IPS-18a (cell line): ENCODE measurements around the gene MACROH2A1.

Experiments
- H3K27ac ChIP-seq: one replicate; pipeline ENCODE4 v1.5.1; 2013; ENCODE audit warnings: low read length
- H3K27me3 ChIP-seq: one replicate; pipeline ENCODE4 v1.6.1; 2013; ENCODE audit warnings: mild to moderate bottlenecking, low read length; ENCODE audit not compliant: control insufficient read depth, insufficient read depth
- H3K36me3 ChIP-seq: one replicate; pipeline ENCODE4 v1.6.1; 2013; ENCODE audit warnings: low read depth, low read length; ENCODE audit not compliant: control insufficient read depth
- H3K4me1 ChIP-seq: one replicate; pipeline ENCODE4 v1.6.1; 2013; ENCODE audit warnings: low read depth, low read length; ENCODE audit not compliant: control insufficient read depth
- H3K4me3 ChIP-seq: one replicate; pipeline ENCODE4 v1.5.1; 2013; ENCODE audit warnings: low read length
- H3K9ac ChIP-seq: one replicate; pipeline ENCODE4 v1.6.1; 2013; ENCODE audit warnings: mild to moderate bottlenecking, low read length, moderate library complexity
- H3K9me3 ChIP-seq: one replicate; pipeline ENCODE4 v1.6.1; 2013; ENCODE audit warnings: low read depth, low read length; ENCODE audit not compliant: control insufficient read depth

The MACROH2A1 gene

DNA sequence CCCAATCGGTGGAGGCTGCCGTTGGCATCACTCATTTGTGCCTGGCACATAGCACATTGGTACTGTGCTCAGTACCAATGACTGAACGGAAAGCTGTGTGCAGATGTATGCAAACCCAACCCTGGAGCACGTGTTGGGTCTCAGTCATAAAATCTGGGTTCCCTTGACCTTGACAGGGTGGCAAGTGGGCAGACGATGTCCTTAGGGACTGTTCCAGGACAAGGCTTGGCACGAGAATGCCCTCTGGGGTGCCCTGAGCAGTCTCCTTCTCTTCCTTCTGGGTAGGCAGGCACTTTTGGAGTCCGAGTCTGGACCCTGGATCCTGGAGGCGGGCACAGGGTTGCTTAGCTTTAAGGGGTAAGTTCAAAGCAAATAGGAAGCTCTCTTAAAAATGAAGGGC, 75.8 kb downstream of the MACROH2A1 start:
- H3K9me3 ChIP-seq = no peaks in the 10 kb centered on the region
- no peak overlapping the region for H3K4me3 ChIP-seq
- H3K27ac ChIP-seq = no peak overlapping the region
- no peaks in the 10 kb centered on the region for H3K36me3 ChIP-seq
- no peaks in the 10 kb centered on the region for H3K4me1 ChIP-seq
- no peak overlapping the region for H3K9ac ChIP-seq
- H3K27me3 ChIP-seq = no peaks in the 10 kb centered on the region

DNA sequence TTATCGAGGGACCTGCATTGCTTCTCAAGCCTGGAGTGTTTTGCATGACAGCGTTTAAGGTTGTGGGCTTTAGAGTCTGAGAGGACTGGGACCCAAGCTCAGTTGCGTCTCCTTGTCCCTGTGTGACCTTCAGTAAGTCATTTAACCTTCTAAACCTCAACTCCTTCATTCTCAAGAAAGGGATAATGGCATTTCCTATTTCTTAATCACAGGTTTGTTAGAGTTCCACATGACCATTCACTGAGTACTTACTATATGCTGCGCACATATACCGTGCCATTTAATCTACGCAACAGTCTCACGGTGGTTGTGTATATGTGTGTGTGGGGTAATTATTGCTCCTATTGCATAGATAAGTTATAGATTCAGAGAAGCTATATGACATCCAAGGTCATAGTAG, 76.3 kb downstream of the MACROH2A1 start:
- Histone ChIP-seq H3K4me3 (no peak overlapping the region), H3K9me3 (no peaks in the 10 kb centered on the region), H3K36me3 (no peaks in the 10 kb centered on the region), H3K9ac (no peak overlapping the region), H3K4me1 (no peaks in the 10 kb centered on the region), H3K27me3 (no peaks in the 10 kb centered on the region), H3K27ac (no peak overlapping the region)

DNA sequence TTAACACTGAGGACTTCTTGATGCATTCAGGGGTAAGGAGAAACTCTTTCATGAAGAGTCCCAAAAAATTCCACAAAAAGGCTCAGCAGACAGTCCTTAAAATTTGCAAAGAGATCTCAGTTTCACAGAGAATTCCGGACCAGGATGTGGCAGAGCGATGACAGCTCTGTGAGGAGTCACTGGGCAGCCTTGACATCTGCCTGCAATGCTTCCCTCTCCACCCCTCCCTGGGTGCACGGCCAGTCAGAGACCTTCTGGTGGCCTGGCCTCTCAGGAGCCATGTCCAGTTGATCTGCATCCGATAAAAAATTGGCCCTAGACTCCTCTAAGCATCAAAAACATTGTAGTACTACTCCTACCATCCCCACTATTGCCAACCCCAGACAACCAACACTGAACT, 76.8 kb downstream of the MACROH2A1 start:
- no peaks in the 10 kb centered on the region for H3K36me3 ChIP-seq
- H3K27me3 ChIP-seq = no peaks in the 10 kb centered on the region
- H3K9ac ChIP-seq = no peak overlapping the region
- H3K27ac ChIP-seq = no peak overlapping the region
- no peaks in the 10 kb centered on the region for H3K9me3 ChIP-seq
- H3K4me1 ChIP-seq = no peaks in the 10 kb centered on the region
- no peak overlapping the region for H3K4me3 ChIP-seq

DNA sequence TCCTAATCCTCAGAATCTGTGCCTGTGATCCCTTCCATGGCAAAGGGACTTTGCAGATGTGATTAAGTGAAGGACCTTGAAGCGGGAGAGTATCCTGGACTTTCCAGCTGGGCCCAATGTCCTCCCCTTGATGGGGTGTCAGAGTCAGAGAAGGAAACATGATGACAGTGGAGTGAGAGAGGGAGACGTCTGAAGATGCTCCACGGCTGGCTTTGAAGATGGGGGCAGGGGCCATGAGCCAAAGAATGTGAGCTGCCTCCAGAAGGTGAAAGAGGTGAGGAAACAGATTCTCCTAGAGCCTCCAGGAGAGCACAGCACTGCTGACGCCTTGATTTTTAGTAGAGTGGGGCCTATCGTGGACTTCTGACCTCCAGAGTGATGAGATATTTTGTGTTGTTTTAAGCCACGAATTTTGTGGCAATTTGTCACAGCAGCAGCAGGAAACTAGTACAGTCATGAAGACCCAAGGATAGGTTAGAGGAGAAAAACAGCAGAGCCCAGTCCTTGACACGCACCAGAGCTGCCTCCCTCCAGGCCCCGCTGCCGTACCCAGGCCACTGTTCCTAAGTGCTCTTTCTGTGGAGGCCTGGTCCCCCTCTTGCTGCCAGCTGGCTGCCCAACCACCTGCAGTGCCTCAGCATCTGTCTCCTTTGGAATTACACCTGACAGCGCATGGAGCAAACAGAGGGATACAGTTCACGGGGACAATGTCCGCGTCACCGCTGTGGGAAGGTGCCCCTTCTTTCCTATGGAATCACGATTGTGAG, 78.1 kb downstream of the MACROH2A1 start:
- H3K27ac ChIP-seq = no peak overlapping the region
- H3K4me1 ChIP-seq = no peaks in the 10 kb centered on the region
- no peaks in the 10 kb centered on the region for H3K36me3 ChIP-seq
- H3K4me3 ChIP-seq = no peak overlapping the region
- no peaks in the 10 kb centered on the region for H3K9me3 ChIP-seq
- H3K27me3 ChIP-seq = no peaks in the 10 kb centered on the region
- H3K9ac ChIP-seq = no peak overlapping the region

DNA sequence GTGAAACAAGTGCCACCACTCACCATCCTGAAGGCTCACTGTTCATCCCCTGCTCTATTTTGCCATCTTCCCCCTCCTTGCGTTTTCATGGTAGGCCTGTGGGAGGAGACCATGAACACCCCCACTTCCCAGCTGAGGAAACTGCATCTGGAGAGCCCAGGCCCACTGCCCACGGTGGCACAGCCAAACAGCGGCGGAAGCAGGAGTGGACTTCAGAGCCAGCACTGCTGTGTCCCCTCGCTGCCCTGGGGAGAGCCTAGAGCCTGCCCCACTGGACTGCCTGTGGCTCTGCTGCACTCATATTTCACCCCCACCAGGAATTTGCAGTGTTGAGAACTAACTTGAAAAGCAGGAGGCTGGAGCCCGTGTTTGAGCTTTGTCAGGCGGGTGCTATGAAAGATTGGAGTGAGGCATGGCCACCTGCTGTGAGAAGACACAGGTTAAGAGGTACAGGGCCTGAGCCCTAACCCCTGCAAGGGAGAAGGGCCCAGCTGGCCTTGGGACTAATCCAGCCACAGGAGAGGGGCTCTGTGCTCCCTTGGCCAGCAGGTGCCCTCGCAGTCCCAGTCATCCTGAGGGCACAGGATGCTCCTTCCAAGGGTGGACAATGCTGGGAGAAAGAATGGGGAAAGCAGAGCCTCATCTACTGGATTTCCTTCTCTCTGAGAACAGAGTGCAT, 79.0 kb downstream of the MACROH2A1 start:
- no peak overlapping the region for H3K27ac ChIP-seq
- H3K4me3 ChIP-seq = no peak overlapping the region
- no peaks in the 10 kb centered on the region for H3K36me3 ChIP-seq
- H3K27me3 ChIP-seq = no peaks in the 10 kb centered on the region
- no peak overlapping the region for H3K9ac ChIP-seq
- H3K4me1 ChIP-seq = no peaks in the 10 kb centered on the region
- H3K9me3 ChIP-seq = no peaks in the 10 kb centered on the region

DNA sequence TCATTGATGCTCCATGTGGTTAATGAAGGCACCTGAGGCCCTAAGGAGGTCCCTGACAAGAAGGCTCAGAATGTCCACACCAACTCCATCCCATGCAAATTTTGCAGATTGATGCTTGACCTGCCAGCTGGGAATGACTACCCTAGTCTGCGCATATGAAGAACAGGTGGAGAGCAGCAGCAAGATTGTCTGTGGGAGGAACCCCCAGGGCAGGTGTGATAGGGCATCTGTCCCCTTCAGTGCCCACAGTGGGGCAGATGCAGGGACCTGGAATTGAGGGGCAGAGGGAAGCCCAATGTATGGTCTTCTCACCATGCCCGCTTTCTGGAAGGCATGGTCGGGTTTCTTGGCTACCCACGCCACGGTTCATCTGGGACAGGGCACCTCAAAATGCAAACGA, 79.6 kb downstream of the MACROH2A1 start:
- no peaks in the 10 kb centered on the region for H3K4me1 ChIP-seq
- H3K27me3 ChIP-seq = no peaks in the 10 kb centered on the region
- no peak overlapping the region for H3K27ac ChIP-seq
- H3K4me3 ChIP-seq = no peak overlapping the region
- no peaks in the 10 kb centered on the region for H3K9me3 ChIP-seq
- no peak overlapping the region for H3K9ac ChIP-seq
- H3K36me3 ChIP-seq = no peaks in the 10 kb centered on the region

DNA sequence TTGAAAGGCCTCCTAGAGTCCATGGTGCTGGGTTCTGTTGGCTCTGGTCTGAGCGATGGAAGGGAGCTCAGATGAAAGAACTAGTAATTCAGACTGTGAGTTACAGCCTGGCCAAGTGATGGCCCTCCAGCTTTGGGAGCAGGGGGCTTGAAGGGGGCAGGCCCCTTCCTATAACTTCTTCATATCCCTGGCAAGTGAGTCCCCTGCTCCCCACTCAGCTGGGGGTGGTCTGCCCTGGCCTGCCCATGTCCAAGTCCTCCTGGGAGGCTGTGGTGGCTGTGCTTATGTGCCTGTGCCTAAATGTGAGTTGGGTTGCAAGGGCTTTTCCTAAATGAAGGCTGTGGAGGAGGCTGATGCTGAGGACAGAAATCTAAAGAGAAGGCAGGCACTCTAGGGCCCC, 80.1 kb downstream of the MACROH2A1 start:
- H3K36me3 ChIP-seq = no peaks in the 10 kb centered on the region
- no peak overlapping the region for H3K4me3 ChIP-seq
- H3K4me1 ChIP-seq = no peaks in the 10 kb centered on the region
- no peak overlapping the region for H3K9ac ChIP-seq
- no peaks in the 10 kb centered on the region for H3K27me3 ChIP-seq
- H3K27ac ChIP-seq = no peak overlapping the region
- H3K9me3 ChIP-seq = no peaks in the 10 kb centered on the region

DNA sequence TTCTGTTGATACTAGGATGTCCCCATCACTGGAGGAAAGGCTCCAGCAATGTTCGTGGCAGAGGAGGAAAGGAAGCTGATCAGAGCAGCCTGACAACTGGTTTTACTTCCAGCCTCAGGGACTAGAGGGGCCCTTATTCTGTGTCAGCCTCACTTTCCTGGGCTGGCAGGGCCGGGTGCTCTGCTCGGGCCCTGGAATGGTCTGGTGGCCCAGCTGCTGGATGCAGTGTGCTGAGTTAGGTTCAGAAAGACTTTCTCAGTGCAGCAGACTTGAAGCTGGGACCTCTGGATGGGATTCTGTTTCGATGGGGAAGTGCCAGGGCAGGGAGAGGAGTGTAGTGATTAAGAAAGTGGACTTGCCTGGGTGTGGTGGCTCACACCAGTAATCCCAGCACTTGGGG, 81.0 kb downstream of the MACROH2A1 start:
- Histone ChIP-seq H3K27me3 (no peaks in the 10 kb centered on the region), H3K27ac (no peak overlapping the region), H3K36me3 (no peaks in the 10 kb centered on the region), H3K4me1 (no peaks in the 10 kb centered on the region), H3K4me3 (no peak overlapping the region), H3K9ac (no peak overlapping the region), H3K9me3 (no peaks in the 10 kb centered on the region)

DNA sequence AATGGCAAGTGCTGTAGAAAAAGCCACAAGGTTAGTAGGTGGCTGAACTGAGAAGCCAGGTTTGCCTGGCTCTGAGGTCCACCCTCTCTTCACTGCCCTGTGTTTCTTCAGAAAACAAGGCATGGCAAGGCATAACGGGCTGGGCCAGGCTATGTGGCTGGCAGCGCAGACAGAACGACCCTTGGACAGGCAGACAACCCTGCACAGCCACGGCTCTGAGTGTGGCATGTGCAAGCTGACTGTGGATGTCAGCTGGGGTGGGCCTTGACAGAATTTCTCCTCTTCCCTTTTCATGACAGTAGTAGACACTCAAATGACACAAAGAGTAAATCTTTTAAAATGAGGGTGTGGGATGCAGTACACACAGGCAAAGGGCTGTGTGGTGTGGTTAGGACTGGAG, 81.7 kb downstream of the MACROH2A1 start:
- Histone ChIP-seq H3K27ac (no peak overlapping the region), H3K4me3 (no peak overlapping the region), H3K9me3 (no peaks in the 10 kb centered on the region), H3K9ac (no peak overlapping the region), H3K27me3 (no peaks in the 10 kb centered on the region), H3K4me1 (no peaks in the 10 kb centered on the region), H3K36me3 (no peaks in the 10 kb centered on the region)

DNA sequence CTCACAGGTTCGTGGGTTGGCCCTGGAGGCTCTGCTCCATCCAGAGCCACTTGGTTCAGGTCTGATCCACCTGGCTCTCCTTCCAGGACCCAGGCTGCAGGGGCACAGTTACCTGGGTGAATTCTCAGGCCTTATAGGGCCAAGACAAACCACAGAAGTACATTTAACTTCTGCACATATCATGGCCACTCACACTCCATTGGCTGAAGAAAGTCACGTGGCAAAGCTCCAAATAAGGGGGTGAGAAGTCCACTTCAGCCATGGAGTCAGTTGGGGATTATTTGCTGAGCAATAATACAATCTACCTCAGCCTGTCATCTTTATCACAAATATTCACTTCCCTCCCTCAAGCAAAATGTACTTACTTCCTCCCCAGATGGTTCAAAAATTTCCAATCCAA, 83.6 kb downstream of the MACROH2A1 start:
- Histone ChIP-seq H3K9me3 (no peaks in the 10 kb centered on the region), H3K36me3 (no peaks in the 10 kb centered on the region), H3K27ac (no peak overlapping the region)

DNA sequence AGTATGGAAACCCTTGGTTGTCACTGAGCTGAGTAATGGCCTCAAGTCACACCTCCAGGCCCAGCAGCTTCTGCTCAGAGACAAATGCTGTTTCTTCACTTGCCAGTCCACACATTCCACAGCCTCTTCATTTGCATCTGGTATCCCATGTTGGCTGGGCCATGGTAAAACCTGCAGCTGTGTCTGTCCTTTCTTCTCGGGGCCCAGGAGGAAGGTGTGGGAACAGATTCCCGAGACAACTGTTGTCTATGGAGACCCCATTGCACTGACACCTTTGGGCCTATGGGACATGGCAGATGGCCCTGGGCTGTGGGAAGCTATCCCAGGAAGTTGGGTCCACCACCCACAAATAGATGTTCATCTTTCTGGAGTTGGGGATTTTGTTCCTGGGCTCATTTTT, 85.1 kb downstream of the MACROH2A1 start:
- H3K27ac ChIP-seq = no peak overlapping the region
- H3K36me3 ChIP-seq = no peaks in the 10 kb centered on the region
- H3K4me3 ChIP-seq = no peak overlapping the region
- peaks cover 4% of the 10 kb centered on the region for H3K27me3 ChIP-seq
- no peaks in the 10 kb centered on the region for H3K9me3 ChIP-seq
- H3K9ac ChIP-seq = no peak overlapping the region
- no peaks in the 10 kb centered on the region for H3K4me1 ChIP-seq

More for the DNA sequence above, 83.6 kb downstream of the MACROH2A1 start:
- Histone ChIP-seq H3K4me1 (no peaks in the 10 kb centered on the region), H3K4me3 (no peak overlapping the region), H3K27me3 (no peaks in the 10 kb centered on the region), H3K9ac (no peak overlapping the region)

DNA sequence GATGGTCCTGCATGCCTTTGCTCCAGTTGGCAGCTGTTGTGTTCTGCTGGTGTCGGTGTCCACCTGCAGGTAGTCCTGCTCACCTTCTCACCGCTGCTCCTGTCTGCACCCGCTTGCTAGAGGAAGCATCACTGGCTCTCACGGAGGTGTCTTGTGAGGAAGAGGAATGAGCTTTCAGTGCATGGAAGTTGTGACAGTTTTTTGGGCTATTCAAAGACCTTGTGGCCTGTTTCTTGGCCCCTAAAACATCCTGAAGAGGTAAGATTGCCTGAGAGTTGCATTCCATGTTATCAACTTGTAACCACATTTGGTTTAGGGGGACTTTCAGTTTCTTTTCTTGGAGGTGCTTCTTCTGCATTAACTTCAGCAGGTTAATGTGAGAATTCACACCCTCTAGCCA, 85.6 kb downstream of the MACROH2A1 start:
- Histone ChIP-seq H3K4me1 (no peaks in the 10 kb centered on the region), H3K36me3 (no peaks in the 10 kb centered on the region), H3K27ac (no peak overlapping the region), H3K27me3 (peaks cover 6% of the 10 kb centered on the region), H3K4me3 (no peak overlapping the region), H3K9ac (no peak overlapping the region), H3K9me3 (no peaks in the 10 kb centered on the region)
